Left lung (tissue), 10 donors: ENCODE measurements around the gene C5orf47. TPM values are rescaled to one million over a fixed set of nuclear protein-coding genes. Genes with fewer than 3 reads are reported as not detected.
A peak's percentile ranks its signal among the peaks of the same experiment; 100 is the strongest.

Source experiments
- ATAC-seq: fragments of 200-7000 bp; cut with Tn5 transposase; one replicate; pipeline ENCODE4 v1.9.1; 2020; ENCODE audit warnings: moderate library complexity
- DNase-seq, 4 donors: peaks; one replicate each; pipeline ENCODE4 v3.0.0-alpha.2; 2013 to 2020
- H3K27ac ChIP-seq, 2 donors: fragments of 200-600 bp; sonication (generic) in 1 of 2; one replicate each; pipeline versions ENCODE4 v1.5.0 to v1.8.0; 2020 to 2021
- H3K27me3 ChIP-seq, 2 donors: fragments of 200-600 bp; sonication (generic) in 1 of 2; one replicate each; pipeline versions ENCODE4 v1.5.0 to v1.8.0; 2020 to 2021
- H3K36me3 ChIP-seq, 2 donors: fragments of 200-600 bp; sonication (generic) in 1 of 2; one replicate each; pipeline versions ENCODE4 v1.5.0 to v1.8.0; 2020 to 2021
- H3K4me1 ChIP-seq, 2 donors: fragments of 200-600 bp; one replicate each; pipeline ENCODE4 v1.8.0; 2021
- H3K4me3 ChIP-seq, 2 donors: fragments of 200-600 bp; sonication (generic) in 1 of 2; one replicate each; pipeline versions ENCODE4 v1.5.0 to v1.8.0; 2020 to 2021; ENCODE audit warnings: mild to moderate bottlenecking in 1 of 2
- H3K9me3 ChIP-seq, 2 donors: fragments of 200-600 bp; sonication (generic) in 1 of 2; one replicate each; pipeline versions ENCODE4 v1.5.0 to v1.8.0; 2020 to 2021
- CTCF ChIP-seq, 2 donors: fragments of 200-600 bp; sonication (generic) in 1 of 2; IDR thresholded peaks; one replicate each; pipeline versions ENCODE4 v1.5.0 to v1.8.0; 2021; ENCODE audit warnings: antibody characterized with exemption in 2 of 2
- intact Hi-C, 2 donors: fragments of 100-400 bp; cut with DNase I; formaldehyde crosslinking; loops; one replicate each; pipeline versions ENCODE4 v1.11.2 to v1.14.2; 2022
- polyA plus RNA-seq, 6 donors: library from polyadenylated mRNA; unstranded; fragments of 120-200 nt; gene quantifications; one replicate each; pipeline ENCODE4 v1.2.1, GENCODE V29; 2013; ENCODE audit not compliant: insufficient read length in 6 of 6
- total RNA-seq, 2 donors: library from RNA; stranded (reverse); fragmentation: NEBNext Ultra II Directional; extraction: Animal tissue kit (Norgen Biotek cat#: 25700); gene quantifications; one replicate each; pipeline ENCODE4 v1.2.1, GENCODE V29; 2021
- donor health status: DM: no; HTN: yes; CAD: no.
- donor health status: DM: no; HTN: no; CAD: no.

C5orf47 gene
- total and polyA plus RNA-seq, 8 donors: 0.12 to 0.37 (median 0.23) TPM; not detected in 2

- H3K36me3 ChIP-seq: peaks cover 0 to 94% of the 10 kb centered on the region in 2 donors
- intact Hi-C loops: loop anchor here in 1 of 2 donors (10.0 kb wide), 1 partner anchor 50 kb away; no protein-coding TSS in a partner anchor
These were observed 34.1 kb upstream of the C5orf47 start for GRCh38 chr5:173954671-173955521.

GRCh38 chr5:173960986-173961385, 28.0 kb upstream of the C5orf47 start:
- no peak for ATAC-seq
- no peaks in the 10 kb centered on the region for H3K4me1 ChIP-seq
- no peak for TF ChIP-seq CTCF (IDR thresholded peaks at IDR 0.05)
- no peaks in the 10 kb centered on the region for H3K27me3 ChIP-seq
- H3K9me3 ChIP-seq: no peaks in the 10 kb centered on the region
- DNase-seq: no peak
- no peak overlapping the region for H3K4me3 ChIP-seq
- no peak overlapping the region for H3K27ac ChIP-seq
- intact Hi-C loops: no loop called here
- H3K36me3 ChIP-seq: peaks cover 0 to 37% of the 10 kb centered on the region in 2 donors

More at GRCh38 chr5:173954671-173955521, 34.1 kb upstream of the C5orf47 start:
- H3K9me3 ChIP-seq: no peaks in the 10 kb centered on the region
- no peak overlapping the region for H3K4me3 ChIP-seq
- peak overlapping the region; percentile 9 to 71 for H3K27ac ChIP-seq
- ATAC-seq (peak; percentile 86), DNase-seq (no peak)
- H3K4me1 ChIP-seq: peaks cover 15 to 17% of the 10 kb centered on the region in 2 donors
- no peak for TF ChIP-seq CTCF (IDR thresholded peaks at IDR 0.05)
- no peaks in the 10 kb centered on the region for H3K27me3 ChIP-seq

- Histone ChIP-seq H3K36me3 (peaks cover 0 to 33% of the 10 kb centered on the region in 2 donors), H3K27ac (no peak overlapping the region), H3K4me3 (no peak overlapping the region), H3K4me1 (no peaks in the 10 kb centered on the region), H3K9me3 (no peaks in the 10 kb centered on the region), H3K27me3 (no peaks in the 10 kb centered on the region)
- ATAC-seq: no peak
- no peak for TF ChIP-seq CTCF (IDR thresholded peaks at IDR 0.05)
- intact Hi-C loops: no loop called here
- no peak for DNase-seq
These were observed 27.6 kb upstream of the C5orf47 start for GRCh38 chr5:173961418-173961817.

GRCh38 chr5:173962436-173962972, 26.5 kb upstream of the C5orf47 start:
- intact Hi-C loops: no loop called here
- Histone ChIP-seq H3K9me3 (no peaks in the 10 kb centered on the region), H3K4me1 (no peaks in the 10 kb centered on the region), H3K36me3 (peaks cover 0 to 22% of the 10 kb centered on the region in 2 donors), H3K4me3 (no peak overlapping the region), H3K27ac (peak overlapping the region in 1 of 2 donors; percentile 73), H3K27me3 (no peaks in the 10 kb centered on the region)
- no peak for TF ChIP-seq CTCF (IDR thresholded peaks at IDR 0.05)
- DNase-seq: no peak
- peak; percentile 63 for ATAC-seq

- H3K36me3 ChIP-seq: peaks cover 0 to 14% of the 10 kb centered on the region in 2 donors
- no peaks in the 10 kb centered on the region for H3K27me3 ChIP-seq
- ATAC-seq (peak; percentile 66), DNase-seq (no peak)
- intact Hi-C loops: no loop called here
- H3K4me3 ChIP-seq: peak overlapping the region; percentile 1 to 24
- no peaks in the 10 kb centered on the region for H3K9me3 ChIP-seq
- peak overlapping the region; percentile 73 to 74 for H3K27ac ChIP-seq
- TF ChIP-seq CTCF (IDR thresholded peaks at IDR 0.05): no peak
- no peaks in the 10 kb centered on the region for H3K4me1 ChIP-seq
These were observed 25.7 kb upstream of the C5orf47 start for GRCh38 chr5:173963182-173963838.
